Measurements from ENCODE around the gene BRD3.
A peak's percentile ranks its signal among the peaks of the same experiment; 100 is the strongest.

BRD3 gene

DNA sequence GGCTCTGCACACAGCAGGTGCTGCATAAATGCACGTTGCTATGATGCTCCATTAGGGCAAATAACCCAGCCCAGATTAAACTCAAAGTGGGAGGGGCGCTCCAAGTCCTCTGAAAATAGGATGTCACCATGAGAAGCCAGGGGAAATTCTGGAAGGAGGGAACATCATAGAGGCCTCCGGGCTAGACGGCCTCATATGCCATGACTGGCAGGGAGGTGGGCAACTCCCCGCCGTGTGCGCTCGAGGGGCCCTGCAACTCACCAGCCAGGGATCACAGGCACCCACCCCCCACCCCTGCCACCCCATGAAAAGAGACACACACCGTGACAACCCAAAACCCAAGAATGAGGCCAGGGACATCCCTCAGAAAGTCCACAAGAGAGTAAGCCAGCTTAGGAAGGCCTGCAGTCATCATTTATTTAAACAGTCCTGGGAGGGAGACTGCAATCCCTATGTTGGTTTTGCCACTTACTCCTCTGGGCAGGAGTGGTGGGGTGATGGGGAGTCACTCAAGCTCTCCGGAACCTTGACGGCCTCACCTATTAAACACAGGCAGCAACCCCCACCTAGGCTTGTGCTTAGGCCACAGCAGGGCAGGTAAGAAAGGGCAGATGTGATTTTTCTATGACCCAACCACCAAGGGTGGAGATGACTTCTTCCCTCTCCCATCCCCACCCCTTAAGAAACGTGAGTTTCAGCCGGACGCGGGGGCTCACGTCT lies 79.7 kb downstream of the BRD3 start:
- Histone ChIP-seq H3K4me3 (ENCODE audit: insufficient read length, low read depth) (no peak overlapping the region), H3K4me1 (ENCODE audit: insufficient read depth, insufficient read length) (peaks cover 13% of the 10 kb centered on the region), H3K9me3 (ENCODE audit: insufficient read depth, low read length) (no peaks in the 10 kb centered on the region), H3K9ac (ENCODE audit: insufficient read length, low read depth) (no peak overlapping the region), H3K27me3 (ENCODE audit: insufficient read depth, insufficient read length) (no peaks in the 10 kb centered on the region), H3K36me3 (ENCODE audit: insufficient read depth, insufficient read length, low read length) (peaks cover 29% of the 10 kb centered on the region)
- no peak for TF ChIP-seq ZNF274 (IDR thresholded peaks at IDR 0.05; ENCODE audit: low read depth, low read length)
- no peak for TF ChIP-seq SUZ12 (IDR thresholded peaks at IDR 0.05; ENCODE audit: extremely low read depth, insufficient read depth, insufficient read length)
- no peak for DNase-seq (ENCODE audit: low read depth, low spot score)

DNA sequence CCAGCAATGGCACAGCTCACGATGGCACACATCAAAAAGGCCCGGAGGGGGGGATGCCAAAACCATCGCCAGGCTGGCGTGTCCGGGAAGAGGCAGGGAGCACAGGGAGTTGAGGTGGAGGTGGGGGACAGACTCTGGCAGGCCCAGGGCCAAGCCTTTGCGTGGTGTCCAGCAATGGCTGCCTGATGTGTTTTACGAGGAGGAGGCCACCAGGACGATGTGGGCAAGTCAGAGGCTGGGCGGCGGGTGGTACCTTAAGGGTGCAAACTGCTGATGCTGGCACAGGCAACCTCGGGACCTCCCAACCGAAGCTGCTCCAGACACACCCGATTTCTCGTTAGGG lies 80.4 kb downstream of the BRD3 start:
- no peak overlapping the region for H3K9ac ChIP-seq (ENCODE audit: insufficient read length, low read depth)
- peaks cover 15% of the 10 kb centered on the region for H3K4me1 ChIP-seq (ENCODE audit: insufficient read depth, insufficient read length)
- TF ChIP-seq SUZ12 (IDR thresholded peaks at IDR 0.05; ENCODE audit: extremely low read depth, insufficient read depth, insufficient read length) (no peak), YY1 (IDR thresholded peaks at IDR 0.05; ENCODE audit: insufficient read depth, insufficient read length) (no peak), ZNF274 (IDR thresholded peaks at IDR 0.05; ENCODE audit: low read depth, low read length) (no peak)
- no peak for DNase-seq (ENCODE audit: low read depth, low spot score)
- H3K9me3 ChIP-seq (ENCODE audit: insufficient read depth, low read length): no peaks in the 10 kb centered on the region
- no peaks in the 10 kb centered on the region for H3K27me3 ChIP-seq (ENCODE audit: insufficient read depth, insufficient read length)
- H3K36me3 ChIP-seq (ENCODE audit: insufficient read depth, insufficient read length, low read length): peaks cover 31% of the 10 kb centered on the region
- no peak overlapping the region for H3K4me3 ChIP-seq (ENCODE audit: insufficient read length, low read depth)

DNA sequence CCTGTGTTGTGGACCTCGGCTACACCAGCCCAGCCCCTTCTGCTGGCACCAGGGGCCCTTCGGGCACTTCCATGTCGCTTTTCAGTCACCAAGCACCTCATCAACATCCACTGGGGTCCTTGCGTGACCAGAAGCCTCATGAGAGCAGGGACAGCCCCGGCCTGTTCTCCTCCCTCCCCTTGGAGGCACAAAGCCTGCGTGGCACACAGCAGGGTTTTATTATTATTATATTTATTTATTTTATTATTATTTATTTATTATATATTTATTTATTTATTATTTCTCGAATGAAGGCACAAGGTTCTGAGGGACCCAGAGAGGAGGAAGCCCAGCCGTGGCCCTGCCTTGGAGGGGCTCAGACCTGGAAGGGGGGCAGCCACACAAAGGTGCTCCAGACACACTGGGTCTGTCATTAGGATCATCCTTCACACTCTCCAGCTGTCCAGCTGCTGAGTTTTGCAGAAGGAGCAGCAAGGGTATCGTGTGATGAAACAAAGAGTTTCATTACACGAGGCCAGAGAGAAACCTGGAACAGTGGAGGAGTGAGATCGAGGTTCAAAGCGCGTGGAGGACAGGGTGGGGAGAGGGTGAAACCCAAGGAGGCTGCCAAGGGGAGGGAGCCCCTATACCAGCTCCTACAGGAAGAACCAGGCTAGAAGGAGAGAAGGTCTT lies 80.9 kb downstream of the BRD3 start:
- TF ChIP-seq SUZ12 (IDR thresholded peaks at IDR 0.05; ENCODE audit: extremely low read depth, insufficient read depth, insufficient read length): no peak
- TF ChIP-seq YY1 (IDR thresholded peaks at IDR 0.05; ENCODE audit: insufficient read depth, insufficient read length): no peak
- no peak for TF ChIP-seq ZNF274 (IDR thresholded peaks at IDR 0.05; ENCODE audit: low read depth, low read length)
- peaks cover 20% of the 10 kb centered on the region for H3K4me1 ChIP-seq (ENCODE audit: insufficient read depth, insufficient read length)
- no peak overlapping the region for H3K9ac ChIP-seq (ENCODE audit: insufficient read length, low read depth)
- no peak overlapping the region for H3K4me3 ChIP-seq (ENCODE audit: insufficient read length, low read depth)
- no peaks in the 10 kb centered on the region for H3K27me3 ChIP-seq (ENCODE audit: insufficient read depth, insufficient read length)
- no peaks in the 10 kb centered on the region for H3K9me3 ChIP-seq (ENCODE audit: insufficient read depth, low read length)
- peaks cover 31% of the 10 kb centered on the region for H3K36me3 ChIP-seq (ENCODE audit: insufficient read depth, insufficient read length, low read length)
- DNase-seq (ENCODE audit: low read depth, low spot score): no peak

DNA sequence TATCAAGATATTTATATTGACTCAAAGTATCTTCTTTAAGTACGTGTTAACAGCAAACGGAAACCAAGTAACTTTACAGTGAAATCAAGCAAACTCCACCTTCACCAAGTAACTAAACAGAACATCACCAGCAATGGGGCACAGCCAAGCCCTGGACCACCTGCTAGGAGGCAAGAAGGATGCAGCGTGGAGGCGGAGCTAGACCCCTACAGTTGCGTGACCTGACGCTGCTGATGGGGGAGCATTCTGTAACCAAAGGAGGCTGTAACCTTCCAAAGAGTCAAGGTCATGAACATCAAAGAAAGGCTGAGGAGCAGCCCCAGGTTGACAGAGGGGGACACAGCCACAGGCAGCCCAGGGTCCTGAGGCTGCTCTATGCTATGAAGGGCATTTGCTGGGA lies 81.8 kb downstream of the BRD3 start:
- Histone ChIP-seq H3K9ac (ENCODE audit: insufficient read length, low read depth) (no peak overlapping the region), H3K27me3 (ENCODE audit: insufficient read depth, insufficient read length) (no peaks in the 10 kb centered on the region), H3K9me3 (ENCODE audit: insufficient read depth, low read length) (no peaks in the 10 kb centered on the region), H3K4me3 (ENCODE audit: insufficient read length, low read depth) (no peak overlapping the region), H3K4me1 (ENCODE audit: insufficient read depth, insufficient read length) (peaks cover 20% of the 10 kb centered on the region), H3K36me3 (ENCODE audit: insufficient read depth, insufficient read length, low read length) (peaks cover 38% of the 10 kb centered on the region)
- no peak for DNase-seq (ENCODE audit: low read depth, low spot score)
- no peak for TF ChIP-seq SUZ12 (IDR thresholded peaks at IDR 0.05; ENCODE audit: extremely low read depth, insufficient read depth, insufficient read length)
- no peak for TF ChIP-seq ZNF274 (IDR thresholded peaks at IDR 0.05; ENCODE audit: low read depth, low read length)
- no peak for TF ChIP-seq YY1 (IDR thresholded peaks at IDR 0.05; ENCODE audit: insufficient read depth, insufficient read length)

DNA sequence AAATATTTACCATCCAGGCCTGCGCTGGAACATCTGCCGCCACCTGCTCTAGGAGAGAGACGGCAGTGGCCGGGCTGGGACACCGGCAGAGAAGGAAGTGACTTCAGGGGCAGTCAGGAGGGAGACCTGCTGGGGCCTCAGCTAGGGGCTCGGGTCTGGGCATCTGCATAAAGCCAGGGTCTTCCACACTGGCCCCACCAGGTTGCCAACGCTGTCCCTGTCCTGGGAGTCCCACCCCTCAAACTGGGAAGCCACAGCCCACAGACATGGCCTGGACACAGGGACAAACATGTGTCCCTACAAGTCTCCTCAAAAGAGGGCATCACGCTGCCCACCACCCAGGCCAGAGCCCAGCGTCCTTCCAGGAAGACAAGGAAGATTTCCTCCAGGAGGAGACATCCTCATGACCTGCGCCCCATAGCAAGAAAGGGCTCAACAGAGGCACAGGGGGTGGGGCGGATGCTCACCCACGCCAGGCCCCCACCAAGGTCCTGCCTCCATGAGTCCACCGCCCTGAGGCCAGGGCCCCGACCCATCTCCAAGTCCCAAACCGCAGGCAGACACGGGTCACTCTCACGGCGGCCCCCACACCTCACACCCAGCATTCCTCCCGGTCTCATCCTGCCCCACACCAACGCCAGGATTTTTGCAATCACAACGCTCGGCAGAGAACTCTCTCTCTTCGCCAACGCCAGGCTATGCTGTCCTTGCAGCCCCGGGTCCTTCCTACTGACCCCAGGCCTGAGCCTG lies 84.7 kb downstream of the BRD3 start:
- H3K36me3 ChIP-seq (ENCODE audit: insufficient read depth, insufficient read length, low read length): peaks cover 48% of the 10 kb centered on the region
- no peak overlapping the region for H3K4me3 ChIP-seq (ENCODE audit: insufficient read length, low read depth)
- H3K4me1 ChIP-seq (ENCODE audit: insufficient read depth, insufficient read length): peaks cover 34% of the 10 kb centered on the region
- H3K27me3 ChIP-seq (ENCODE audit: insufficient read depth, insufficient read length): no peaks in the 10 kb centered on the region
- peak overlapping the region; percentile 21 for H3K9ac ChIP-seq (ENCODE audit: insufficient read length, low read depth)
- no peak for DNase-seq (ENCODE audit: low read depth, low spot score)
- H3K9me3 ChIP-seq (ENCODE audit: insufficient read depth, low read length): no peaks in the 10 kb centered on the region
- TF ChIP-seq ZNF274 (IDR thresholded peaks at IDR 0.05; ENCODE audit: low read depth, low read length) (no peak), SUZ12 (IDR thresholded peaks at IDR 0.05; ENCODE audit: extremely low read depth, insufficient read depth, insufficient read length) (no peak), YY1 (IDR thresholded peaks at IDR 0.05; ENCODE audit: insufficient read depth, insufficient read length) (no peak)

DNA sequence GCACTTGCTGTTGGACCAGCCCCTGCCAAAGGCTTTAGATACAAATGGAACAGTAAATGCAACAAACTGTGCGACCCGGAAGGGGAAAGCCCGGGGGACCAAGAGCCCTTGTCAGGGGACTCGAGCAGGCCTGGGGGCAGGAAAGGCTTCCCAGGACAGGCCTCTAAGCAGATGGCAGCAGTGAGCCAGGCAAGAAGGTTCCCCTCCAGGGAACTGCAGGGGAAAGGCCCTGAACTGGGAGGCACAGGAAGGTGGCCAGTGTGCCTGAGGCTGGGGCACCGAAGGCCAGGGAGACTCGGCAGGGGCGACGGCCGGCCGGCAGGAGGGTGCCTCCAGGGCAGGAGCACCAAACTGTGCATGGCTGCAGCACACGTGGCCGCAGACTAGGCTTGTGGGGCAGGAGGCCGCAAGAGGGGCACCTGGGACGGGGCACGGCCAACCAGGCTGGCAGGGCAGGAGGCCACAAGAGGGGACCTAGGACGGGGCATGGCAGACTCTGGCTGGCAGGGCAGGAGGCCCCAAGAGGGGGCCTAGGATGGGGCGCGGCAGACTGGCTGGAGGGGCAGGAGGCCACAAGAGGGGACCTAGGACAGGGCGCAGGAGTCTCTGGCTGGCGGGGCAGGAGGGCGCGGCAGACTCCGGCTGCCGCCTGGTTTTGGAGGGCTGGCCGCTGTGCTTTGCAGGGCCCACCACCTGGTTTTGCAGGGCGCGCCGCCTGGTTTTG lies 85.7 kb downstream of the BRD3 start:
- H3K9ac ChIP-seq (ENCODE audit: insufficient read length, low read depth): no peak overlapping the region
- peaks cover 48% of the 10 kb centered on the region for H3K36me3 ChIP-seq (ENCODE audit: insufficient read depth, insufficient read length, low read length)
- peaks cover 42% of the 10 kb centered on the region for H3K4me1 ChIP-seq (ENCODE audit: insufficient read depth, insufficient read length)
- no peaks in the 10 kb centered on the region for H3K27me3 ChIP-seq (ENCODE audit: insufficient read depth, insufficient read length)
- no peak overlapping the region for H3K4me3 ChIP-seq (ENCODE audit: insufficient read length, low read depth)
- DNase-seq (ENCODE audit: low read depth, low spot score): no peak
- no peaks in the 10 kb centered on the region for H3K9me3 ChIP-seq (ENCODE audit: insufficient read depth, low read length)
- TF ChIP-seq ZNF274 (IDR thresholded peaks at IDR 0.05; ENCODE audit: low read depth, low read length) (no peak), SUZ12 (IDR thresholded peaks at IDR 0.05; ENCODE audit: extremely low read depth, insufficient read depth, insufficient read length) (no peak), YY1 (IDR thresholded peaks at IDR 0.05; ENCODE audit: insufficient read depth, insufficient read length) (no peak)
